GM23248 (cell line): Measurements from ENCODE around the gene UFD1.

Experiments
- EZH2 ChIP-seq: fragments of 200-600 bp; sonication (generic); IDR thresholded peaks from 2 replicates; pipeline ENCODE4 v1.6.1; 2018; ENCODE audit warnings: antibody characterized with exemption, mild to moderate bottlenecking; ENCODE audit not compliant: insufficient read depth, poor library complexity, severe bottlenecking
- EZH2phosphoT487 ChIP-seq: fragments of 200-600 bp; sonication (generic); IDR thresholded peaks from 2 replicates; pipeline ENCODE4 v1.6.1; 2018; ENCODE audit warnings: antibody characterized with exemption, moderate library complexity, mild to moderate bottlenecking, low read depth; ENCODE audit not compliant: insufficient read depth

DNA sequence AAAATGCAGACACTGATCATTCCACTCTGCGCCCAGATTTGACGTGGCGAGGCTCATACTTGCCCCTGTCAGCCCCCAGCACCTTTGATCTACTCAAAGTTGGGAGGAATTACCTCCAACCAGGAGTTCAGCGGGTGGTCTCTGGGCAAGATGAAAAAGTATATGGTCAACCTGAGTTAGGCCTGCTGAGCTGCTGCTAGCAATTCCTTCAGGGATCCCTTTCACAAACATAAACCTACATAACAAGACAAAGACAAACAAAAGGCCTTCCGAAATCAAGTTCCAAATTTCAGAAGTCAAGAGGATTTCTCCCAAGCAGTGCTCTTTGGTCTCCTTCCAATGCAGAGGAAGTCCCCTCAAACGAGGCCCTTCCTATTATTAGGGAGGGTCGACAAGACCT is 24.4 kb upstream of the UFD1 start:
- no peak for TF ChIP-seq EZH2
- no peak for TF ChIP-seq EZH2phosphoT487
